H9 (cell line): ENCODE data around the gene DNAI1. TPM values are rescaled to one million over a fixed set of nuclear protein-coding genes. Genes with fewer than 3 reads are reported as not detected.

Source experiments
- DNase-seq: peaks from one replicate; pipeline ENCODE4 v3.0.0-alpha.2; 2017
- H2AFZ ChIP-seq: one replicate; pipeline ENCODE4 v1.6.1; 2013; ENCODE audit warnings: mild to moderate bottlenecking, low read length, control low read depth, moderate library complexity
- H2AK5ac ChIP-seq: 2 replicates; pipeline ENCODE4 v1.6.1; 2013; ENCODE audit warnings: low read length, control low read depth, mixed read lengths; ENCODE audit not compliant: insufficient read length
- H2BK120ac ChIP-seq: one replicate; pipeline ENCODE4 v1.6.1; 2013; ENCODE audit warnings: low read depth, mild to moderate bottlenecking, low read length, control low read depth, inconsistent platforms; ENCODE audit not compliant: poor library complexity, severe bottlenecking
- H2BK12ac ChIP-seq: 2 replicates; pipeline ENCODE4 v1.6.1; 2013; ENCODE audit warnings: low read length, control low read depth, mixed read lengths, low read depth; ENCODE audit not compliant: insufficient read length
- H2BK15ac ChIP-seq: 2 replicates; pipeline ENCODE4 v1.6.1; 2013; ENCODE audit warnings: low read depth, low read length, control low read depth
- H2BK20ac ChIP-seq: one replicate; pipeline ENCODE4 v1.6.1; 2013; ENCODE audit warnings: low read depth, mild to moderate bottlenecking, low read length, control low read depth, inconsistent platforms; ENCODE audit not compliant: poor library complexity, severe bottlenecking
- H2BK5ac ChIP-seq: 2 replicates; pipeline ENCODE4 v1.6.1; 2013; ENCODE audit warnings: low read length, control low read depth, mixed read lengths; ENCODE audit not compliant: insufficient read length
- H3K14ac ChIP-seq: 2 replicates; pipeline ENCODE4 v1.6.1; 2013; ENCODE audit warnings: low read length, control low read depth; ENCODE audit not compliant: insufficient read depth
- H3K18ac ChIP-seq: 2 replicates; pipeline ENCODE4 v1.6.1; 2013; ENCODE audit warnings: low read depth, mild to moderate bottlenecking, mixed read lengths, low read length, control low read depth; ENCODE audit not compliant: insufficient read length
- H3K23ac ChIP-seq: 2 replicates; pipeline ENCODE4 v1.6.1; 2013; ENCODE audit warnings: low read length, control low read depth, mixed read lengths, low read depth; ENCODE audit not compliant: insufficient read length
- H3K23me2 ChIP-seq: 2 replicates; pipeline ENCODE4 v1.6.1; 2013; ENCODE audit warnings: low read depth, mild to moderate bottlenecking, mixed read lengths, low read length, control low read depth; ENCODE audit not compliant: insufficient read length, poor library complexity, severe bottlenecking
- H3K27ac ChIP-seq: 2 replicates; pipeline ENCODE4 v1.5.1; 2013; ENCODE audit warnings: low read length, control low read depth, mixed read lengths, low read depth; ENCODE audit not compliant: insufficient read length
- H3K27me3 ChIP-seq: 2 replicates; pipeline ENCODE4 v1.6.1; 2013; ENCODE audit warnings: low read length, control low read depth, inconsistent platforms; ENCODE audit not compliant: insufficient read depth
- H3K4ac ChIP-seq: 2 replicates; pipeline ENCODE4 v1.6.1; 2013; ENCODE audit warnings: low read depth, mild to moderate bottlenecking, control low read depth, inconsistent platforms, low read length, moderate library complexity
- H3K4me1 ChIP-seq: 2 replicates; pipeline ENCODE4 v1.6.1; 2013; ENCODE audit warnings: low read length, control low read depth, inconsistent platforms; ENCODE audit not compliant: insufficient read depth
- H3K4me2 ChIP-seq: 2 replicates; pipeline ENCODE4 v1.6.1; 2013; ENCODE audit warnings: low read length, control low read depth, mixed read lengths; ENCODE audit not compliant: insufficient read length, insufficient read depth
- H3K56ac ChIP-seq: 2 replicates; pipeline ENCODE4 v1.6.1; 2013; ENCODE audit warnings: low read depth, mild to moderate bottlenecking, mixed read lengths, low read length, control low read depth; ENCODE audit not compliant: insufficient read length
- H3K79me1 ChIP-seq: 2 replicates; pipeline ENCODE4 v1.6.1; 2013; ENCODE audit warnings: low read depth, mild to moderate bottlenecking, moderate library complexity, low read length, control low read depth, inconsistent platforms; ENCODE audit not compliant: insufficient read depth, poor library complexity, severe bottlenecking
- H3K79me2 ChIP-seq: 2 replicates; pipeline ENCODE4 v1.6.1; 2013; ENCODE audit warnings: low read length, control low read depth, inconsistent platforms; ENCODE audit not compliant: insufficient read depth
- H3K9ac ChIP-seq: 2 replicates; pipeline ENCODE4 v1.6.1; 2013; ENCODE audit warnings: low read length, control low read depth, mixed read lengths; ENCODE audit not compliant: insufficient read length; ENCODE audit errors: extremely low read depth
- H3K9me3 ChIP-seq: one replicate; pipeline ENCODE4 v1.6.1; 2013; ENCODE audit warnings: low read depth, low read length, inconsistent platforms; ENCODE audit not compliant: control insufficient read depth
- H3T11ph ChIP-seq: one replicate; pipeline ENCODE4 v1.6.1; 2013; ENCODE audit warnings: mild to moderate bottlenecking, low read length, control low read depth, inconsistent platforms
- H4K20me1 ChIP-seq: one replicate; pipeline ENCODE4 v1.6.1; 2013; ENCODE audit not compliant: control insufficient read depth, insufficient read length, insufficient read depth
- H4K5ac ChIP-seq: 2 replicates; pipeline ENCODE4 v1.6.1; 2013; ENCODE audit warnings: low read depth, mild to moderate bottlenecking, mixed read lengths, low read length, control low read depth; ENCODE audit not compliant: insufficient read length
- H4K8ac ChIP-seq: replicated peaks from 2 replicates; pipeline ENCODE4 v1.6.1; 2013; ENCODE audit warnings: low read length, control low read depth, mixed read lengths, low read depth; ENCODE audit not compliant: insufficient read length
- H4K91ac ChIP-seq: 2 replicates; pipeline ENCODE4 v1.6.1; 2013; ENCODE audit warnings: low read depth, mild to moderate bottlenecking, moderate library complexity, mixed read lengths, low read length, control low read depth; ENCODE audit not compliant: insufficient read length
- H3K27ac Mint-ChIP-seq, 3 experiments: 2 replicates in 2 of 3; 3 replicates in 1 of 3; pipeline ENCODE4 v1.8.0; 2020 to 2021; ENCODE audit warnings: mixed read lengths in 3 of 3, mild to moderate bottlenecking in 1 of 3, moderate library complexity in 1 of 3
- H3K27me3 Mint-ChIP-seq: 2 replicates; pipeline ENCODE4 v1.8.0; 2021; ENCODE audit warnings: low read depth, mild to moderate bottlenecking, moderate library complexity, mixed read lengths
- H3K36me3 Mint-ChIP-seq, 3 experiments: 2 replicates in 2 of 3; 3 replicates in 1 of 3; pipeline ENCODE4 v1.8.0; 2020 to 2021; ENCODE audit warnings: low read depth in 3 of 3, mixed read lengths in 3 of 3; ENCODE audit not compliant: insufficient read depth in 1 of 3
- H3K4me1 Mint-ChIP-seq, 2 experiments: 2 replicates each; pipeline ENCODE4 v1.8.0; 2020; ENCODE audit warnings: mixed read lengths in 2 of 2
- H3K4me3 Mint-ChIP-seq, 2 experiments: 2 replicates in 1 of 2; 3 replicates in 1 of 2; pipeline ENCODE4 v1.8.0; 2020 to 2021; ENCODE audit warnings: mild to moderate bottlenecking in 2 of 2, mixed read lengths in 2 of 2, moderate library complexity in 1 of 2
- H3K9me3 Mint-ChIP-seq, 2 experiments: 2 replicates in 1 of 2; 3 replicates in 1 of 2; pipeline ENCODE4 v1.8.0; 2020; ENCODE audit warnings: mild to moderate bottlenecking in 2 of 2, mixed read lengths in 2 of 2, moderate library complexity in 1 of 2
- CTCF ChIP-seq: fragments of 200-600 bp; sonication (generic); conservative IDR thresholded peaks from 3 replicates; pipeline ENCODE4 v1.8.0; 2021; ENCODE audit warnings: antibody characterized with exemption, mild to moderate bottlenecking
- WGBS: extraction: QIAGEN DNeasy Blood & Tissue Kit; methylation state at CpG from one replicate; pipeline ENCODE4 v1.1.7; 2013; ENCODE audit warnings: missing lambda C conversion rate, low lambda C conversion rate, mixed read lengths; ENCODE audit not compliant: insufficient read length; ENCODE audit errors: extremely low coverage; 5-methylcytosine and 5-hydroxymethylcytosine counted together
- total RNA-seq: library from RNA; stranded (reverse); gene quantifications from 2 replicates; pipeline ENCODE4 v1.2.1, GENCODE V29; 2021

Gene DNAI1
- total RNA-seq, 1 experiment from 2014 or later: 0.22 TPM

- Histone ChIP-seq H3K27ac (no peak overlapping the region), H2BK120ac (no peak overlapping the region), H3K9me3 (no peaks in the 10 kb centered on the region), H3K23me2 (no peaks in the 10 kb centered on the region), H4K8ac (no peak overlapping the region), H2BK15ac (no peak overlapping the region), H4K5ac (no peak overlapping the region), H3K9ac (no peak overlapping the region), H3K27me3 (no peaks in the 10 kb centered on the region), H2AFZ (no peak overlapping the region), H3T11ph (no peak overlapping the region), H3K18ac (no peak overlapping the region), H3K4me1 (no peaks in the 10 kb centered on the region), H4K20me1 (no peaks in the 10 kb centered on the region), H4K91ac (no peak overlapping the region), H3K4ac (no peak overlapping the region), H3K79me2 (no peaks in the 10 kb centered on the region), H3K79me1 (no peaks in the 10 kb centered on the region), H3K14ac (no peak overlapping the region), H3K56ac (no peak overlapping the region), H2AK5ac (no peak overlapping the region), H3K4me2 (no peak overlapping the region), H2BK20ac (no peak overlapping the region), H2BK12ac (no peak overlapping the region), H2BK5ac (no peak overlapping the region), H3K23ac (no peak overlapping the region)
- WGBS: no CpG with 5 or more reads among the region's 5 CpGs
- DNase-seq: no peak
- H3K4me1 Mint-ChIP-seq: peaks cover 0 to 6% of the 10 kb centered on the region in 2 experiments; a peak in 2 of 4 replicates
- no peaks in the 10 kb centered on the region for H3K36me3 Mint-ChIP-seq
- no peak overlapping the region for H3K27ac Mint-ChIP-seq
- no peaks in the 10 kb centered on the region for H3K9me3 Mint-ChIP-seq
- H3K4me3 Mint-ChIP-seq: no peak overlapping the region; a peak in 1 of 5 replicates
- TF ChIP-seq CTCF: no peak
- H3K27me3 Mint-ChIP-seq: peaks cover 20% of the 10 kb centered on the region
These were observed 85.4 kb downstream of the DNAI1 start for GRCh38 chr9:34544035-34544434.
